ENCODE data around the gene KBTBD2. TPM values are rescaled to one million over a fixed set of nuclear protein-coding genes. Genes with fewer than 3 reads are reported as not detected.

Gene KBTBD2
- 31.1 and 33.1 TPM in 2 replicates for total RNA-seq (2014; rRNA removed; shearing (Covaris generic))
- polyA plus RNA-seq (2016; fragmentation: Nextera tagmentation; extraction: Ambion mirVana) = 19.1 and 19.9 TPM in 2 replicates

- H2AFZ ChIP-seq = peak within 1 kb of the TSS; percentile 89
- no peak for TF ChIP-seq EZH2phosphoT487 (IDR thresholded peaks at IDR 0.05; ENCODE audit: insufficient read depth, low read depth)
- no peak for TF ChIP-seq EZH2 (IDR thresholded peaks at IDR 0.05; ENCODE audit: insufficient read depth, poor library complexity, severe bottlenecking)
- H3K4me1 ChIP-seq (ENCODE audit: insufficient read depth) = peaks cover 35% of the 10 kb centered on the region
- no peaks in the 10 kb centered on the region for H3K27me3 ChIP-seq (replicated peaks; ENCODE audit: insufficient read depth)
- peak within 1 kb of the TSS; percentile 98 for H3K9ac ChIP-seq
- no peaks in the 10 kb centered on the region for H3K9me2 ChIP-seq (ENCODE audit: insufficient read depth)
- no peaks in the 10 kb centered on the region for H3K9me3 ChIP-seq (ENCODE audit: low read depth)
- peak within 1 kb of the TSS; percentile 97 for H3K27ac ChIP-seq
- 0 out of 2 replicates have a peak, but pooled peaks cover 9% of the 10 kb centered on the region for H4K20me1 ChIP-seq (ENCODE audit: insufficient read depth)
- H3K36me3 ChIP-seq (ENCODE audit: low read depth) = no peaks in the 10 kb centered on the region
- peak within 1 kb of the TSS; percentile 93 for H3K4me3 ChIP-seq
- WGBS, 2 experiments (ENCODE audit: low coverage in 1 of 2, low lambda C conversion rate in 2 of 2, missing lambda C conversion rate in 2 of 2) = 0 to 1% methylated on average over 38 to 68 of the region's 104 CpGs
- peak; percentile 90 for DNase-seq
- H3K79me2 ChIP-seq (ENCODE audit: insufficient read depth) = peaks cover 47% of the 10 kb centered on the region
- in situ Hi-C loops (cut with MboI) = no loop called here
- H3F3A ChIP-seq (ENCODE audit: insufficient read depth) = peaks cover 44% of the 10 kb centered on the region
- peak within 1 kb of the TSS; percentile 96 for H3K4me2 ChIP-seq (ENCODE audit: unreplicated experiment)
These were observed at the start of gene KBTBD2 for GRCh38 chr7:32891043-32891799. Gene KBTBD2 (minus strand): TSS chr7:32891760. CDS start chr7:32879604, 12,156 bp downstream.

GRCh38 chr7:32941181-32941580 lies 49.6 kb upstream of the KBTBD2 start:
- Histone ChIP-seq H3K79me2 (ENCODE audit: insufficient read depth) (peaks cover 63% of the 10 kb centered on the region), H3K9me3 (ENCODE audit: low read depth) (no peaks in the 10 kb centered on the region), H3K27me3 (replicated peaks; ENCODE audit: insufficient read depth) (no peaks in the 10 kb centered on the region), H3K4me3 (peak overlapping the region; percentile 92), H3K27ac (peak overlapping the region; percentile 74), H3K4me2 (ENCODE audit: unreplicated experiment) (peak overlapping the region; percentile 97), H3K4me1 (ENCODE audit: insufficient read depth) (peaks cover 20% of the 10 kb centered on the region), H3K9ac (peak overlapping the region; percentile 88), H3K9me2 (ENCODE audit: insufficient read depth) (no peaks in the 10 kb centered on the region), H3K36me3 (ENCODE audit: low read depth) (no peaks in the 10 kb centered on the region), H3F3A (ENCODE audit: insufficient read depth) (peaks cover 43% of the 10 kb centered on the region), H2AFZ (peak overlapping the region; percentile 82), H4K20me1 (ENCODE audit: insufficient read depth) (peaks cover 17% of the 10 kb centered on the region)
- TF ChIP-seq EZH2 (IDR thresholded peaks at IDR 0.05; ENCODE audit: insufficient read depth, poor library complexity, severe bottlenecking) = no peak
- peak; percentile 17 for DNase-seq
- WGBS, 2 experiments (ENCODE audit: low coverage in 1 of 2, low lambda C conversion rate in 2 of 2, missing lambda C conversion rate in 2 of 2) = 21 to 31% methylated on average over 5 of the region's 5 CpGs
- in situ Hi-C loops (cut with MboI) = no loop called here

GRCh38 chr7:32937344-32938174 lies 46.0 kb upstream of the KBTBD2 start:
- Histone ChIP-seq H3K36me3 (ENCODE audit: low read depth) (peaks cover 7% of the 10 kb centered on the region), H3K9ac (peak overlapping the region; percentile 12; the same call in 1 of the 2 replicates), H3K27ac (peak overlapping the region; percentile 52), H3K4me2 (ENCODE audit: unreplicated experiment) (peak overlapping the region; percentile 65), H4K20me1 (ENCODE audit: insufficient read depth) (peaks cover 22% of the 10 kb centered on the region), H3K79me2 (ENCODE audit: insufficient read depth) (peaks cover 99% of the 10 kb centered on the region), H3K9me3 (ENCODE audit: low read depth) (no peaks in the 10 kb centered on the region), H3K9me2 (ENCODE audit: insufficient read depth) (no peaks in the 10 kb centered on the region), H3K4me1 (ENCODE audit: insufficient read depth) (peaks cover 20% of the 10 kb centered on the region), H2AFZ (no peak overlapping the region), H3K4me3 (0 out of 2 replicates have a peak overlapping the region, but pooled peaks have one; percentile 1), H3K27me3 (replicated peaks; ENCODE audit: insufficient read depth) (no peaks in the 10 kb centered on the region), H3F3A (ENCODE audit: insufficient read depth) (peaks cover 37% of the 10 kb centered on the region)
- DNase-seq = peak; percentile 86
- 32 to 33% methylated on average over 10 of the region's 10 CpGs for WGBS, 2 experiments (ENCODE audit: low coverage in 1 of 2, low lambda C conversion rate in 2 of 2, missing lambda C conversion rate in 2 of 2)
- in situ Hi-C loops (cut with MboI) = no loop called here
- TF ChIP-seq EZH2 (IDR thresholded peaks at IDR 0.05; ENCODE audit: insufficient read depth, poor library complexity, severe bottlenecking) (no peak), EZH2phosphoT487 (IDR thresholded peaks at IDR 0.05; ENCODE audit: insufficient read depth, low read depth) (no peak)

- H3K9me3 ChIP-seq (ENCODE audit: low read depth) = no peaks in the 10 kb centered on the region
- 35 to 45% methylated on average over 3 of the region's 3 CpGs for WGBS, 2 experiments (ENCODE audit: low coverage in 1 of 2, low lambda C conversion rate in 2 of 2, missing lambda C conversion rate in 2 of 2)
- H3K4me2 ChIP-seq (ENCODE audit: unreplicated experiment) = no peak overlapping the region
- peaks cover 9% of the 10 kb centered on the region for H3K36me3 ChIP-seq (ENCODE audit: low read depth)
- no peak overlapping the region for H3K9ac ChIP-seq
- peaks cover 20% of the 10 kb centered on the region for H3K4me1 ChIP-seq (ENCODE audit: insufficient read depth)
- no peak overlapping the region for H3K4me3 ChIP-seq
- peak overlapping the region; percentile 52 for H3K27ac ChIP-seq
- H4K20me1 ChIP-seq (ENCODE audit: insufficient read depth) = peaks cover 22% of the 10 kb centered on the region
- in situ Hi-C loops (cut with MboI) = no loop called here
- H3K9me2 ChIP-seq (ENCODE audit: insufficient read depth) = no peaks in the 10 kb centered on the region
- no peak overlapping the region for H2AFZ ChIP-seq
- peaks cover 37% of the 10 kb centered on the region for H3F3A ChIP-seq (ENCODE audit: insufficient read depth)
- DNase-seq = peak; percentile 25
- TF ChIP-seq EZH2 (IDR thresholded peaks at IDR 0.05; ENCODE audit: insufficient read depth, poor library complexity, severe bottlenecking) (no peak), EZH2phosphoT487 (IDR thresholded peaks at IDR 0.05; ENCODE audit: insufficient read depth, low read depth) (no peak)
- H3K27me3 ChIP-seq (replicated peaks; ENCODE audit: insufficient read depth) = no peaks in the 10 kb centered on the region
- peaks cover 100% of the 10 kb centered on the region for H3K79me2 ChIP-seq (ENCODE audit: insufficient read depth)
These were observed 45.1 kb upstream of the KBTBD2 start for GRCh38 chr7:32936689-32937088.
